Kasumi-1 (cell line): Measurements from ENCODE around the gene RSPH6A.
"Not testable (repeated sequence)": the region's sequence is repeated elsewhere in the genome, so short reads cannot be mapped to it uniquely, and the experiment has no call there.

Experiments used
- DNase-seq, 2 experiments: peaks; one replicate each; lab custom pipeline; 2025; lab: John Stamatoyannopoulos, UW

Gene RSPH6A

GRCh38 chr19:45765702-45766295 lies 49.3 kb downstream of the RSPH6A start:
- no peak for DNase-seq

GRCh38 chr19:45764945-45765701 lies 50.0 kb downstream of the RSPH6A start:
- DNase-seq, result no peak

DNA sequence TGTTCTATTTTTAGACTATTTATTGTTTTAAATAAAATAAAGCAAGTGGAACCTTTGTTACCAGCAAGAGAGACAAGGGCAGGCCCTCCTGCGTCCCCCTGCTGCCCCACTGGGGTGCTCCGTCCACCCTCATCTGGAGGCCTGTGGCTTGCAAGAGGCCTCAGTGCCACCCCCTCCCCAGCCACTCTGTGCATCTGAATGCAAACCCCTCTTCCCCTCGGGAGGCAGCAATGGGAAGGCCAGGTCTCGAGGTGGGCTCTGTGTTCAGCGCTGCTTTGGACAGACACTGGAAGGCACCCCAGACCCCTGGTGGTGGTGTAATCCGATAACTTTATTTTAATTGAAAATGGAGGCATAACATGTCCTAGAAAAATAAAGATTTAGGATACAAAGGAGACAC lies 50.6 kb downstream of the RSPH6A start:
- no peak for DNase-seq

- DNase-seq, result no peak
Observed at GRCh38 chr19:45763691-45764294, 51.3 kb downstream of the RSPH6A start.

GRCh38 chr19:45762870-45763631 lies 52.1 kb downstream of the RSPH6A start:
- no peak for DNase-seq

GRCh38 chr19:45761714-45762113 lies 53.4 kb downstream of the RSPH6A start:
- DNase-seq, result no peak

DNA sequence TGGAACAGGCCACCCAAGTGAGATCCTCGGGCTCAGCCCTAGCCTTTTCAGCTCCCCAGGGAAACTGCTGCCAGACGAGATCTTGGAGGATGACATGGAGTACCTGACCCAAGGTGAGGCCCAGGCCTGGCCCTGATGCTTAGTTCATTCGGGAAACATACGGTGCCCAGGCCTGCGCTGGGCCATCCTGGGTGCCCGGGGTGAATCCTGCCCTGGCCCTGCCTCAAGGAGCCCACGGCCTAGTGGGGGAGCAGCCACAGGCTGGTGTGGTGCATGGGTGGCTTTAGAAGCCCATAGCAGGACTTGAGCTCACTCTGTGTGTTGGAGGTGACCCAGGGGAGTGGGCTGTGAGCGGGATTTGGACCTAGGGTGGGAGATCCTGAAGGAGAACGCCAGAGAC lies 56.2 kb downstream of the RSPH6A start:
- DNase-seq, result no peak

DNA sequence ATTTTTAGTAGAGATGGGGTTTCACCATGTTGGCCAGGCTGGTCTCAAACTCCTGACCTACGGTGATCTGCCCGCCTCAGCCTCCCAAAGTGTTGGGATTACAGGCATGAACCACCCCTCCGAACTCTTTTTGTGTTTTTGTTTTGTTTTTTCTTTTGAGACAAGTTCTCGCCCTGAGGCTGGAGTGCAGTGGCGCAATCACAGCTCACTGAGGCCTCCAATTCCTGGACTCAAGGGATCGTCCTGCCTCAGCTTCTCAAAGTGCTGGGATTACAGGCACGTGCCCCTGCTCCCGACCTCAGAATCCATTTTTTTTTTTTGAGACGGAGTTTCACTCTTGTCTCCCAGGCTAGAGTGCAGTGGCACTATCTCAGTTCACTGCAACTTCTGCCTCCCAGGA lies 57.4 kb downstream of the RSPH6A start:
- no peak for DNase-seq

DNA sequence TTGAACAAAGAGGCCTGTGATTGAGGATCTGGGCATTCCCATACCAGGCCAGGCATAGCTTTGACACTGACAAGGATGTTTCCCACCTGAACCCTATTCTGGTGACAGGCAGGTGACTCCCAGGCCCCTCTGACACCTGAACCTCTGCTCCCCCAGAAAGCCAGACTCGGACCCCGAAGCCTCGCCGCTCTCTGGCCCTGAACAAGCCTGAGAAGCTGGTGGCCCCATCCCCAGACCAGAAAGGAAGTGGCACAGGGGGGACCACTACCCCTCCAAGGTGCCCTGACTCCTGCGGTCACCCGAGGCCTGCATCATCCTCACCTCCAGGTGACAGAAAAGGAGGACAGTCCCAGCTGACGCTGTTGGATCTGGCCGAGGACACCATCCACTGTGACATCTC lies 60.8 kb downstream of the RSPH6A start:
- DNase-seq, result no peak

DNA sequence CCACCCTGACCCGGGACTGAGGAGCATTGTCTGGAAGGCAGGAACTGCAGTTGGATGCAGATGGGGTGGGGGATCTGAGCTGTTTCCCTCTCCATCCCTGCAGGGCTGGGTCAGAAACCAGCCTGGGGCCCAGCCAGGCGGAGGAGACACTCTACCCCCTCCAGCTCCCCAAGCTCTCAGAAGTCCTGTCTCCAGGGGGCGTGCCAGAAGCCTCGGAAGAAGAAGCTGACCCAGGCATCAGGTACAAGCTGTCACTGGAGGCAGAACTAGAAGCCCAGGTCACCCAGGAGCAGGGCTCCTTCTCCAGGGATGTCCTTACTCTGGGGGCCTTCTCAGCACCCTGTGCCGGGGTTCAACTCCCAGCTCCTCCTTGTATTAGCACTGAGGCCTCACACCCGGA lies 61.6 kb downstream of the RSPH6A start:
- DNase-seq, result no peak

- no peak for DNase-seq
Observed at GRCh38 chr19:45752639-45753038, 62.5 kb downstream of the RSPH6A start.

DNA sequence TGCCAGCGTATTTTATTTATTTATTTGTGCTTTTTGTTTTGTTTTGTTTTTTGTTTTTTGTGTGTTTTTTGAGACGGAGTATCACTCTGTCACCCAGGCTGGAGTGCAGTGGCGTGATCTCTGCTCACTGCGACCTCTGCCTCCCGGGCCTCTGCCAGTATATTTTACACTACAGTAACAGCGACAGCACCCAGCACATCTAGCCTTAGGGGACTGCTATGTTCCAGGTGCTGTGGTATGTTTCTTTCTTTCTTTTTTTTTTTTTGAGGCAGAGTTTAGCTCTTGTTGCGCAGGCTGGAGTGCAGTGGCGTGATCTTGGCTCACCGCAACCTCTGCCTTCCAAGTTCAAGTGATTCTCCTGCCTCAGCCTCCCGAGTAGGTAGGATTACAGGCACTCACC lies 63.6 kb downstream of the RSPH6A start:
- not testable (repeated sequence) for DNase-seq

DNA sequence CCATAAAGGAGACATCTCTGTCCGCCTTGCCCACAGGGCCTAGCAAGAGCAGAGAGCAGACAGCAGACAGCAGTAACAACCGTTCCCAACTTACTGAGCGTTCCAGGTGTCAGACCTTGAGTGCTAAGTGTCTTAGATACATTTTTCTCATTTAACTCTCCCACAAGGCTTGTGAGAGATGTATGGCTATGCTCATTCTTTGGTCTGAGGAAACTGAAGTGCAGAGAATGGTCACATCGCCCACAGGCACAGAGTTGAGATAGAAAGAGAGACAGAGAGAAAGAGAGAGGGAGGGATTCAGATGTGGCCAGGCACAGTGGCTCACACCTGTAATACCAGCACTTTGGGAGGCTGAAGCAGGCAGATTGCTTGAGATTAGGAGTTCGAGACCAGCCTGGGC lies 67.6 kb downstream of the RSPH6A start:
- no peak for DNase-seq

- DNase-seq, result no peak
Observed at GRCh38 chr19:45746866-45747265, 68.2 kb downstream of the RSPH6A start.
